Suppressor macrophage treated with lipopolysaccharide for 1 hour (primary cell): Measurements from ENCODE around the gene STK24.

Experiments used
- DNase-seq, 3 donors: peaks; one replicate each; pipeline ENCODE4 v3.0.0-alpha.2; 2020 to 2022

Gene STK24

GRCh38 chr13:98556142-98556816, 20.6 kb downstream of the STK24 start:
- no peak for DNase-seq

GRCh38 chr13:98549728-98550317, 27.1 kb downstream of the STK24 start:
- peak in 2 of 3 donors; percentile 48 to 67 for DNase-seq

- DNase-seq: peak; percentile 67 to 87 (median 83)
Observed at GRCh38 chr13:98549006-98549727, 27.7 kb downstream of the STK24 start.

GRCh38 chr13:98548230-98548629, 28.7 kb downstream of the STK24 start:
- DNase-seq: peak; percentile 39 to 72 (median 61)

GRCh38 chr13:98547455-98547854, 29.5 kb downstream of the STK24 start:
- DNase-seq: no peak

GRCh38 chr13:98546402-98546801, 30.5 kb downstream of the STK24 start:
- DNase-seq: no peak

GRCh38 chr13:98544104-98544710, 32.7 kb downstream of the STK24 start:
- no peak for DNase-seq

- DNase-seq: no peak
Observed at GRCh38 chr13:98543378-98544103, 33.4 kb downstream of the STK24 start.

- peak; percentile 72 to 83 (median 77) for DNase-seq
Observed at GRCh38 chr13:98542568-98543377, 34.1 kb downstream of the STK24 start.

GRCh38 chr13:98541701-98542203, 35.2 kb downstream of the STK24 start:
- no peak for DNase-seq

- no peak for DNase-seq
Observed at GRCh38 chr13:98541191-98541590, 35.7 kb downstream of the STK24 start.

GRCh38 chr13:98540476-98540875, 36.4 kb downstream of the STK24 start:
- no peak for DNase-seq

- no peak for DNase-seq
Observed at GRCh38 chr13:98539666-98540065, 37.2 kb downstream of the STK24 start.

- DNase-seq: no peak
Observed at GRCh38 chr13:98538876-98539275, 38.0 kb downstream of the STK24 start.

GRCh38 chr13:98537740-98538139, 39.2 kb downstream of the STK24 start:
- DNase-seq: no peak

GRCh38 chr13:98537306-98537705, 39.6 kb downstream of the STK24 start:
- no peak for DNase-seq

- no peak for DNase-seq
Observed at GRCh38 chr13:98536729-98537128, 40.2 kb downstream of the STK24 start.

GRCh38 chr13:98535501-98536354, 41.2 kb downstream of the STK24 start:
- no peak for DNase-seq

- no peak for DNase-seq
Observed at GRCh38 chr13:98534821-98535220, 42.1 kb downstream of the STK24 start.

GRCh38 chr13:98533912-98534311, 43.0 kb downstream of the STK24 start:
- no peak for DNase-seq

GRCh38 chr13:98532254-98532653, 44.7 kb downstream of the STK24 start:
- no peak for DNase-seq
